Measurements from ENCODE around the gene TRIOBP. TPM values are rescaled to one million over a fixed set of nuclear protein-coding genes. Genes with fewer than 3 reads are reported as not detected.
A peak's percentile ranks its signal among the peaks of the same experiment; 100 is the strongest.

Gene TRIOBP
- total RNA-seq, 4 donors from 2014 or later = 58.6 to 71.6 (median 64.3) TPM

GRCh38 chr22:37765953-37766576 lies 69.2 kb downstream of the TRIOBP start:
- WGBS = 90% methylated on average over 3 of the region's 8 CpGs
- H3K36me3 ChIP-seq = peaks cover 79% of the 10 kb centered on the region

GRCh38 chr22:37768273-37768672 lies 71.4 kb downstream of the TRIOBP start:
- no peak for TF ChIP-seq POLR2AphosphoS5 (IDR thresholded peaks at IDR 0.05)
- TF ChIP-seq CTCF (IDR thresholded peaks at IDR 0.05) = peak in 1 of 2 donors; percentile 26
- Histone ChIP-seq H3K4me3 (no peak overlapping the region), H3K27ac (no peak overlapping the region), H3K4me1 (peaks cover 4% of the 10 kb centered on the region), H3K27me3 (no peaks in the 10 kb centered on the region), H3K36me3 (peaks cover 89% of the 10 kb centered on the region), H3K9me3 (no peaks in the 10 kb centered on the region)
- no peak for DNase-seq (ENCODE audit: low spot score in 2 of 2)
- 100% methylated on average over 3 of the region's 3 CpGs for WGBS

More at GRCh38 chr22:37765953-37766576, 69.2 kb downstream of the TRIOBP start:
- no peak for TF ChIP-seq POLR2AphosphoS5 (IDR thresholded peaks at IDR 0.05)
- no peak for TF ChIP-seq CTCF (IDR thresholded peaks at IDR 0.05)
- TF ChIP-seq EP300 (IDR thresholded peaks at IDR 0.05) = no peak
- TF ChIP-seq POLR2A (IDR thresholded peaks at IDR 0.05) = no peak
- H3K27ac ChIP-seq = no peak overlapping the region
- peaks cover 14% of the 10 kb centered on the region for H3K4me1 ChIP-seq
- no peaks in the 10 kb centered on the region for H3K27me3 ChIP-seq
- no peak overlapping the region for H3K4me3 ChIP-seq
- H3K9me3 ChIP-seq = no peaks in the 10 kb centered on the region
- no peak for DNase-seq (ENCODE audit: low spot score in 2 of 2)

- DNase-seq (ENCODE audit: low spot score in 2 of 2) = no peak
- no peak overlapping the region for H3K4me3 ChIP-seq
- H3K27me3 ChIP-seq = no peaks in the 10 kb centered on the region
- H3K36me3 ChIP-seq = peaks cover 89% of the 10 kb centered on the region
- WGBS = no CpG with 5 or more reads among the region's 24 CpGs
- H3K27ac ChIP-seq = no peak overlapping the region
- H3K9me3 ChIP-seq = no peaks in the 10 kb centered on the region
- TF ChIP-seq EP300 (IDR thresholded peaks at IDR 0.05) = no peak
- TF ChIP-seq CTCF (IDR thresholded peaks at IDR 0.05) = no peak
- TF ChIP-seq POLR2A (IDR thresholded peaks at IDR 0.05) = no peak
- no peak for TF ChIP-seq POLR2AphosphoS5 (IDR thresholded peaks at IDR 0.05)
- peaks cover 4% of the 10 kb centered on the region for H3K4me1 ChIP-seq
These were observed 72.2 kb downstream of the TRIOBP start for GRCh38 chr22:37769056-37769455.

- no peak overlapping the region for H3K27ac ChIP-seq
- peaks cover 2% of the 10 kb centered on the region for H3K4me1 ChIP-seq
- no peaks in the 10 kb centered on the region for H3K9me3 ChIP-seq
- 51% methylated on average over 4 of the region's 4 CpGs for WGBS
- TF ChIP-seq POLR2AphosphoS5 (IDR thresholded peaks at IDR 0.05) (no peak), CTCF (IDR thresholded peaks at IDR 0.05) (no peak), POLR2A (IDR thresholded peaks at IDR 0.05) (no peak), EP300 (IDR thresholded peaks at IDR 0.05) (no peak)
- H3K36me3 ChIP-seq = peaks cover 77% of the 10 kb centered on the region
- no peak overlapping the region for H3K4me3 ChIP-seq
- DNase-seq (ENCODE audit: low spot score in 2 of 2) = no peak
- no peaks in the 10 kb centered on the region for H3K27me3 ChIP-seq
These were observed 74.2 kb downstream of the TRIOBP start for GRCh38 chr22:37771081-37771480.

- DNase-seq (ENCODE audit: low spot score in 2 of 2) = no peak
- Histone ChIP-seq H3K4me1 (peaks cover 9% of the 10 kb centered on the region), H3K9me3 (no peaks in the 10 kb centered on the region), H3K27ac (no peak overlapping the region), H3K27me3 (no peaks in the 10 kb centered on the region), H3K4me3 (no peak overlapping the region), H3K36me3 (peaks cover 73% of the 10 kb centered on the region)
- WGBS = 88% methylated on average over 16 of the region's 17 CpGs
- TF ChIP-seq POLR2AphosphoS5 (IDR thresholded peaks at IDR 0.05) = no peak
- no peak for TF ChIP-seq POLR2A (IDR thresholded peaks at IDR 0.05)
- no peak for TF ChIP-seq EP300 (IDR thresholded peaks at IDR 0.05)
- no peak for TF ChIP-seq CTCF (IDR thresholded peaks at IDR 0.05)
These were observed 75.0 kb downstream of the TRIOBP start for GRCh38 chr22:37771702-37772427.

All from suprapubic skin (tissue), 4 donors.